RPMI8226 (cell line): Measurements from ENCODE around the gene ATPAF2.

ENCODE experiments used
- DNase-seq: peaks from one replicate; pipeline ENCODE4 v3.0.0-alpha.2; 2015

ATPAF2 gene

GRCh38 chr17:18038149-18038850 is 668 bp downstream of the ATPAF2 start:
- peak; percentile 67 for DNase-seq

GRCh38 chr17:18037486-18037885 is 1.5 kb downstream of the ATPAF2 start:
- peak; percentile 44 for DNase-seq

- DNase-seq = no peak
Observed at GRCh38 chr17:18035704-18036103, 3.3 kb downstream of the ATPAF2 start.

- DNase-seq = peak; percentile 89
Observed at GRCh38 chr17:18033442-18034099, 5.4 kb downstream of the ATPAF2 start.

- DNase-seq = no peak
Observed at GRCh38 chr17:18031955-18032354, 7.0 kb downstream of the ATPAF2 start.

GRCh38 chr17:18028952-18029540 is 9.9 kb downstream of the ATPAF2 start:
- DNase-seq = no peak

GRCh38 chr17:18028114-18028951 is 10.6 kb downstream of the ATPAF2 start:
- no peak for DNase-seq

GRCh38 chr17:18027280-18027679 is 11.7 kb downstream of the ATPAF2 start:
- DNase-seq = no peak

GRCh38 chr17:18025945-18026776 is 12.8 kb downstream of the ATPAF2 start:
- DNase-seq = no peak

- no peak for DNase-seq
Observed at GRCh38 chr17:18025241-18025944, 13.6 kb downstream of the ATPAF2 start.

- DNase-seq = no peak
Observed at GRCh38 chr17:18021372-18021771, 17.6 kb downstream of the ATPAF2 start.

- no peak for DNase-seq
Observed at GRCh38 chr17:18020971-18021370, 18.0 kb downstream of the ATPAF2 start.

- no peak for DNase-seq
Observed at GRCh38 chr17:18019838-18020154, 19.2 kb downstream of the ATPAF2 start.

GRCh38 chr17:18018411-18018921 is 20.5 kb downstream of the ATPAF2 start:
- no peak for DNase-seq

- DNase-seq = no peak
Observed at GRCh38 chr17:18017958-18018357, 21.0 kb downstream of the ATPAF2 start.

- DNase-seq = no peak
Observed at GRCh38 chr17:18016426-18016825, 22.5 kb downstream of the ATPAF2 start.

GRCh38 chr17:18015593-18015992 is 23.4 kb downstream of the ATPAF2 start:
- no peak for DNase-seq

GRCh38 chr17:18014006-18014405 is 25.0 kb downstream of the ATPAF2 start:
- no peak for DNase-seq

GRCh38 chr17:18011286-18011685 is 27.7 kb downstream of the ATPAF2 start:
- no peak for DNase-seq

- DNase-seq = no peak
Observed at GRCh38 chr17:18009609-18010420, 29.2 kb downstream of the ATPAF2 start.
